K562 (cell line): ENCODE measurements around the gene MOB1B. TPM values are rescaled to one million over a fixed set of nuclear protein-coding genes. Genes with fewer than 3 reads are reported as not detected.

Experiments used
- CBX5 ChIP-seq: IDR thresholded peaks from 2 replicates; pipeline ENCODE4 v1.6.1; 2014; ENCODE audit warnings: low read depth, borderline replicate concordance
- CHD2 ChIP-seq: IDR thresholded peaks from 2 replicates; pipeline ENCODE4 v1.6.1; 2011; ENCODE audit warnings: low read depth, low read length
- HDAC8 ChIP-seq: fragments of 450-650 bp; IDR thresholded peaks from 2 replicates; pipeline ENCODE4 v1.6.1; 2016; ENCODE audit warnings: mild to moderate bottlenecking, missing genetic modification characterization, moderate library complexity, missing compliant biosample characterization
- HNRNPL ChIP-seq: fragments of 200-400 bp; formaldehyde crosslinking; IDR thresholded peaks from 2 replicates; pipeline ENCODE4 v1.6.1; 2017; ENCODE audit warnings: low read depth, mild to moderate bottlenecking, low read length
- MECOM ChIP-seq: fragments of 250-450 bp; sonication (Bioruptor Pico); IDR thresholded peaks from 2 replicates; pipeline ENCODE4 v1.8.0; 2022; ENCODE audit warnings: inconsistent platforms
- PBX2 ChIP-seq, 2 experiments: IDR thresholded peaks in 1 of 2; conservative IDR thresholded peaks in 1 of 2; 2 replicates each; pipeline ENCODE4 v1.6.1; 2016; ENCODE audit warnings: low read depth in 2 of 2, mild to moderate bottlenecking in 1 of 2, missing compliant biosample characterization in 1 of 2, missing genetic modification characterization in 1 of 2, moderate library complexity in 1 of 2
- ZHX1 ChIP-seq: fragments of 150-350 bp; conservative IDR thresholded peaks from 2 replicates; pipeline ENCODE4 v1.6.1; 2014; ENCODE audit warnings: low read length
- ZNF507 ChIP-seq: conservative IDR thresholded peaks from 2 replicates; pipeline ENCODE4 v1.6.1; 2017; ENCODE audit warnings: missing genetic modification characterization, missing compliant biosample characterization
- polyA plus RNA-seq, 8 experiments: library from polyadenylated mRNA; depleted of rRNA in 4 of 8; stranded (reverse) in 5 of 8; unstranded in 3 of 8; fragments of >200 nt; fragmentation: Nextera tagmentation in 2 of 8; fragmentation: Illumina TruSeq in 1 of 8; extraction: Ambion mirVana in 2 of 8; extraction: Trizol in 1 of 8; gene quantifications; 2 replicates each; pipeline versions ENCODE4 v1.2.1 to v1.2.3, GENCODE V29; 2011 to 2014; ENCODE audit warnings: inconsistent platforms in 1 of 8, missing spikeins in 1 of 8
- total RNA-seq, 7 experiments: library from RNA; depleted of rRNA in 6 of 7; stranded (reverse); fragments of >200 nt in 6 of 7; fragmentation: Illumina TruSeq in 2 of 7; extraction: Trizol in 2 of 7; gene quantifications; 2 replicates each; pipeline versions ENCODE4 v1.2.1 to v1.2.3, GENCODE V29; 2011 to 2021; ENCODE audit warnings: low replicate concordance in 1 of 7
- TF ChIP-seq, protein P1 (sequence below): fragments of 200-600 bp; sonication (generic); IDR thresholded peaks from one replicate; pipeline ENCODE4 v1.6.1; 2012; ENCODE audit warnings: mild to moderate bottlenecking, low read depth, low read length, inconsistent platforms

MOB1B gene
- total and polyA plus RNA-seq, 9 of the 15 experiments (the other 6 are each of a cell fraction or from before 2014, with no cell fraction given), result 8.4 to 37.8 (median 19.0) TPM

- TF ChIP-seq PBX2 (CRISPR knock-in tag; IDR thresholded peaks at IDR 0.05; ENCODE audit: low read depth) (no peak), PBX2 (tag; conservative IDR thresholded peaks at IDR 0.05; ENCODE audit: low read depth) (no peak), CHD2 (0 out of 2 replicates have a peak, but pooled peaks have one; percentile 21), HDAC8 (no peak), ZHX1 (0 out of 2 replicates have a peak, but pooled peaks have one; percentile 37), HNRNPL (peak; percentile 91), MECOM (CRISPR knock-in tag) (no peak), CBX5 (no peak), ZNF507 (tag) (no peak)
- TF ChIP-seq, protein P1, sequence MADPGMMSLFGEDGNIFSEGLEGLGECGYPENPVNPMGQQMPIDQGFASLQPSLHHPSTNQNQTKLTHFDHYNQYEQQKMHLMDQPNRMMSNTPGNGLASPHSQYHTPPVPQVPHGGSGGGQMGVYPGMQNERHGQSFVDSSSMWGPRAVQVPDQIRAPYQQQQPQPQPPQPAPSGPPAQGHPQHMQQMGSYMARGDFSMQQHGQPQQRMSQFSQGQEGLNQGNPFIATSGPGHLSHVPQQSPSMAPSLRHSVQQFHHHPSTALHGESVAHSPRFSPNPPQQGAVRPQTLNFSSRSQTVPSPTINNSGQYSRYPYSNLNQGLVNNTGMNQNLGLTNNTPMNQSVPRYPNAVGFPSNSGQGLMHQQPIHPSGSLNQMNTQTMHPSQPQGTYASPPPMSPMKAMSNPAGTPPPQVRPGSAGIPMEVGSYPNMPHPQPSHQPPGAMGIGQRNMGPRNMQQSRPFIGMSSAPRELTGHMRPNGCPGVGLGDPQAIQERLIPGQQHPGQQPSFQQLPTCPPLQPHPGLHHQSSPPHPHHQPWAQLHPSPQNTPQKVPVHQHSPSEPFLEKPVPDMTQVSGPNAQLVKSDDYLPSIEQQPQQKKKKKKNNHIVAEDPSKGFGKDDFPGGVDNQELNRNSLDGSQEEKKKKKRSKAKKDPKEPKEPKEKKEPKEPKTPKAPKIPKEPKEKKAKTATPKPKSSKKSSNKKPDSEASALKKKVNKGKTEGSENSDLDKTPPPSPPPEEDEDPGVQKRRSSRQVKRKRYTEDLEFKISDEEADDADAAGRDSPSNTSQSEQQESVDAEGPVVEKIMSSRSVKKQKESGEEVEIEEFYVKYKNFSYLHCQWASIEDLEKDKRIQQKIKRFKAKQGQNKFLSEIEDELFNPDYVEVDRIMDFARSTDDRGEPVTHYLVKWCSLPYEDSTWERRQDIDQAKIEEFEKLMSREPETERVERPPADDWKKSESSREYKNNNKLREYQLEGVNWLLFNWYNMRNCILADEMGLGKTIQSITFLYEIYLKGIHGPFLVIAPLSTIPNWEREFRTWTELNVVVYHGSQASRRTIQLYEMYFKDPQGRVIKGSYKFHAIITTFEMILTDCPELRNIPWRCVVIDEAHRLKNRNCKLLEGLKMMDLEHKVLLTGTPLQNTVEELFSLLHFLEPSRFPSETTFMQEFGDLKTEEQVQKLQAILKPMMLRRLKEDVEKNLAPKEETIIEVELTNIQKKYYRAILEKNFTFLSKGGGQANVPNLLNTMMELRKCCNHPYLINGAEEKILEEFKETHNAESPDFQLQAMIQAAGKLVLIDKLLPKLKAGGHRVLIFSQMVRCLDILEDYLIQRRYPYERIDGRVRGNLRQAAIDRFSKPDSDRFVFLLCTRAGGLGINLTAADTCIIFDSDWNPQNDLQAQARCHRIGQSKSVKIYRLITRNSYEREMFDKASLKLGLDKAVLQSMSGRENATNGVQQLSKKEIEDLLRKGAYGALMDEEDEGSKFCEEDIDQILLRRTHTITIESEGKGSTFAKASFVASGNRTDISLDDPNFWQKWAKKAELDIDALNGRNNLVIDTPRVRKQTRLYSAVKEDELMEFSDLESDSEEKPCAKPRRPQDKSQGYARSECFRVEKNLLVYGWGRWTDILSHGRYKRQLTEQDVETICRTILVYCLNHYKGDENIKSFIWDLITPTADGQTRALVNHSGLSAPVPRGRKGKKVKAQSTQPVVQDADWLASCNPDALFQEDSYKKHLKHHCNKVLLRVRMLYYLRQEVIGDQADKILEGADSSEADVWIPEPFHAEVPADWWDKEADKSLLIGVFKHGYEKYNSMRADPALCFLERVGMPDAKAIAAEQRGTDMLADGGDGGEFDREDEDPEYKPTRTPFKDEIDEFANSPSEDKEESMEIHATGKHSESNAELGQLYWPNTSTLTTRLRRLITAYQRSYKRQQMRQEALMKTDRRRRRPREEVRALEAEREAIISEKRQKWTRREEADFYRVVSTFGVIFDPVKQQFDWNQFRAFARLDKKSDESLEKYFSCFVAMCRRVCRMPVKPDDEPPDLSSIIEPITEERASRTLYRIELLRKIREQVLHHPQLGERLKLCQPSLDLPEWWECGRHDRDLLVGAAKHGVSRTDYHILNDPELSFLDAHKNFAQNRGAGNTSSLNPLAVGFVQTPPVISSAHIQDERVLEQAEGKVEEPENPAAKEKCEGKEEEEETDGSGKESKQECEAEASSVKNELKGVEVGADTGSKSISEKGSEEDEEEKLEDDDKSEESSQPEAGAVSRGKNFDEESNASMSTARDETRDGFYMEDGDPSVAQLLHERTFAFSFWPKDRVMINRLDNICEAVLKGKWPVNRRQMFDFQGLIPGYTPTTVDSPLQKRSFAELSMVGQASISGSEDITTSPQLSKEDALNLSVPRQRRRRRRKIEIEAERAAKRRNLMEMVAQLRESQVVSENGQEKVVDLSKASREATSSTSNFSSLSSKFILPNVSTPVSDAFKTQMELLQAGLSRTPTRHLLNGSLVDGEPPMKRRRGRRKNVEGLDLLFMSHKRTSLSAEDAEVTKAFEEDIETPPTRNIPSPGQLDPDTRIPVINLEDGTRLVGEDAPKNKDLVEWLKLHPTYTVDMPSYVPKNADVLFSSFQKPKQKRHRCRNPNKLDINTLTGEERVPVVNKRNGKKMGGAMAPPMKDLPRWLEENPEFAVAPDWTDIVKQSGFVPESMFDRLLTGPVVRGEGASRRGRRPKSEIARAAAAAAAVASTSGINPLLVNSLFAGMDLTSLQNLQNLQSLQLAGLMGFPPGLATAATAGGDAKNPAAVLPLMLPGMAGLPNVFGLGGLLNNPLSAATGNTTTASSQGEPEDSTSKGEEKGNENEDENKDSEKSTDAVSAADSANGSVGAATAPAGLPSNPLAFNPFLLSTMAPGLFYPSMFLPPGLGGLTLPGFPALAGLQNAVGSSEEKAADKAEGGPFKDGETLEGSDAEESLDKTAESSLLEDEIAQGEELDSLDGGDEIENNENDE, result no peak
Observed at GRCh38 chr4:70993181-70994068, 91.3 kb downstream of the MOB1B start, which contains the start of gene DCK (continued).
